Astrocyte (in vitro differentiated cells and primary cell): ENCODE measurements around the gene LHX2.

Experiments
- CTCF ChIP-seq: IDR thresholded peaks from 2 replicates; pipeline ENCODE4 v1.5.1; 2011; ENCODE audit warnings: low read depth, mild to moderate bottlenecking, inconsistent platforms, low read length, moderate library complexity; ENCODE audit not compliant: insufficient read depth
- EZH2 ChIP-seq: IDR thresholded peaks from 2 replicates; pipeline ENCODE4 v1.6.1; 2012; ENCODE audit warnings: mild to moderate bottlenecking, low read length, inconsistent platforms; ENCODE audit not compliant: insufficient read depth

GRCh38 chr9:124075761-124076160, 64.2 kb downstream of the LHX2 start:
- TF ChIP-seq CTCF (no peak), EZH2 (no peak)
